SIG-M5 (cell line): ENCODE measurements around the gene IRX6.

Experiments
- DNase-seq: peaks from one replicate; lab custom pipeline; 2025; lab: John Stamatoyannopoulos, UW

The IRX6 gene

DNA sequence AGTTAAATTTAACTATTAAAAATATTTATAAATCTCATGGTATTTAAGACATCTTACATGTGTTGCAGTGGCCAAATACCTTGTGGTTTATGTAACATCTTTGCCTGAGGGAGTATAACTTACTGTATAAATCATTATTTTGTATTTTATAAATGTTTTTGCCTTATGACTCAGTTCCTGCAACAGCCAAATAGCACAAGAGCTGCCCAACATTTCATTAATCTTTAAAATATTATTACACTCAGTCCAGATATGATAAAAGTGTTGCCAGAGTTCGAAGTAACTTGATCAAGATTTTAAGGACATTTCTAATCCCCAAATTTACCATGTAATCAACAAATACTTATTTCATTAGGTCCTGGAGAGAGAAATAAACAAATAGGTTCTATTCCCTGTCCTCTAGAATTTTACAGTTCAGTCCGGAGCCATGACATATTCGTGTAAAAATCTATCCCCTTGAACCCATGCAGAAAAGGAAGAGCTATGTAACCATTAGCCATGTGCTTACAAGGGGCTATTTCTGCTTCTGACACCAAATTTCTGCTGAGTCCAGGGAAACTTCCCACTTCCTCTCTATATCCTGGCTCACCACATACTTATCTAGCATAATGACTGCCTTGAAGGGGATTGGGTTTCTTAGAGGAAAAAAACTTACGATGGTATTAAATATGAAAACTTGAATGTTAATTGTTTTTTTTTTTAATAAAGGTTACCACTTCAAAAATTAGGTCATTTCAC is 44.0 kb downstream of the IRX6 start:
- DNase-seq: no peak

- DNase-seq: no peak
Measured at GRCh38 chr16:55369151-55369550, 45.1 kb downstream of the IRX6 start.

DNA sequence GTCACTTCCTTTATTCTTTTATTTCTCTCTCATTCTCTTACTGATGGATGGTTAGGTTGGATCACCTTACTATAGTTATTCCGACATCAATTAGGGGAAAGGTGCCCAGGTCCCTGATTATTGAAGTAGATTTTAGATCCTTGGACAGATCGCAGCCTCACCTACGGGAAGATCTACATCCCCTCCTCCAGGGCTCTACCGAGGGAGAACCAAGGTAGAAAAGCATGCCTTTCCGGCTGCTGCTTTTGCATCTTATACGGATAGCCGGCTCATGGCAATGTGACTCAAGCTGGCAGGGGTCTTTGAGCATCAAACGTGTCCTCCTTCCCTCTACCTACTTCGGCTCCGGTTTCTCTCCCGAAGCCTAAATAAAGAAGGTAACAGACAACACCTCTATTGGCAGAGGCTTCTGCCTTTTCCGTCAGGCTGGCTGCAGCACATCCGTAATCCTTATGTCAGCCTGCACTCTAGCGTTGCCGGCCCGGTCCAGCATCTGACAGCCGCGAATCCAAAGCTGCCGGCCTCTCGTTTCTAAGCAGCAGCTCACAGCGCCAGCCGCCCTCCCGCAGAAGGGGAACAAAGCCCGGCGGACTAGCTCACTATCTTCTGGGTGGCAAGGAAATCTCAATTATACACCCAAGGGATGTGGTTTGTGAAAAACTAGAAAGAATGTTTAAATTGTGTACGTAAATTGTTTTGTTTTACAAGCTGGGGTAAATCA is 46.9 kb downstream of the IRX6 start:
- no peak for DNase-seq

GRCh38 chr16:55372792-55373488 is 48.9 kb downstream of the IRX6 start:
- no peak for DNase-seq

DNA sequence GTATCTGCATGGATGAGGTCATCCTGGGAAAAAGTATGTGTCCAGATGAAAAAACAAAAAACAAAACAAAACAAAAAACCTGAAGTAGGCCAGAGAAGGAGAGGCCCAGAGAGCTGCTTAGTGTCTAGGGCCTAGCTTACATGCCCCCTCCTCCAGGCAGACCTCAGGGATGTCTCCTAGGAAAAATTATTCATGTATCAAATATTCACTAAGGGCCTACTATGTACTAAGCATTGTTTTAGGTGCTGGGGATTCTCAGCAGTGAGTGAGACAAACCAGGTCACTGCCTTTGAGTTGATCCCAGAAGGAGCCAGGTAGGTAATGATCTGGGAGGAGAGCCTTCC is 49.5 kb downstream of the IRX6 start:
- DNase-seq: no peak

GRCh38 chr16:55376045-55376444 is 52.0 kb downstream of the IRX6 start:
- no peak for DNase-seq

DNA sequence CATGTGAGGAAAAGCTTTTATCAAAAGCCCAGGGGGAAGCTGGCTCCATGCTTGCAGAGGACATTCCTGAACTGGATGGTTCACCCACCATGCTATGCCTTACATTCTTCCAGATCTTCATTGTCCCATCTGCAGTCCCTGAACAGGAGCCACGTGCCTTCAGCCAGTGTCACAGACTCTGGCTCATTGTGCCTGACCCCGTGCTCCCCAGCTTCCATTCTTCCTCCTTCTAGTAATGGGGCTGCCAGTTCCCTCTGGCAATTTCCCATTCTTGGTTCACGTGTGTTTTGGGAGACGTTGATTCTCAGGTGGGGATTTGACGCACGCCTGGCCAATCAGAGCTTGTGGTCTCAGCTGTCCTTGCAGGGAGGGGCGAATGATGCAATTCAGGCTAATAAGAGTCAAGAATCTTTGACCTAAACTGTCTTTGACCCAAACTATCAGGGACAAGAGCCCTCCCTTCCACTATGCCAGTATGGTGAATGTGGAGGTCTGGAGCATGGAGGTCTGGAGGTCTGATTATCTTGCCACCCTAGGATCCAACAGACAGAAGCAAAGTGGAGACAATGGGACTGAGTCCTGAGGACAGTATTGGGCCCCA is 52.7 kb downstream of the IRX6 start:
- no peak for DNase-seq

GRCh38 chr16:55377840-55378239 is 53.8 kb downstream of the IRX6 start:
- DNase-seq: no peak

- DNase-seq: no peak
Measured at GRCh38 chr16:55378616-55379015, 54.6 kb downstream of the IRX6 start.

GRCh38 chr16:55379371-55379770 is 55.4 kb downstream of the IRX6 start:
- no peak for DNase-seq

DNA sequence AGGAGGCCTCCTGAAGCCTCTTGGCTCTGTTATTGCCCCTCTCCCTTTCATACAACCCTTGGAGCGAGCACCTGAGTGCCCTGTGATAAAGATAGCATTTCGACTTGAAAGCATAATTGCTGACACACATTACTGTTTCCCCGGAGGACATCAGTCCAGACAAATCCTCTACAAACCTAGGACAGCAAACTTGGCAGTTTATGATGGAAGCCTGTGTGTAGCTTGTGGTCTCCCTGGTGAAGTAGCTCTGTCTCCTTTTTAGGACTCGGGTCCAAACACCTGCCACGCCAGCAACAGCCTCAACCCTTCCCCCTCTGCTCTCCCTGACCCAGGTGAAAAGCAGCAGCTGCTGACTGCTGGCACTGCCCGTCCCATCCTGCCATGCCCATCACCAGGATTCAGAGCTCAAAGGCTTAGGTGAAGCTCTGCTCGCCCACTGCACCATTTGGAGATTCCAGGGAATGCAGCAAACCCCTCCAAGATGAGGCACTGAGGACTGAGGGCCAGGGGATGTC is 55.9 kb downstream of the IRX6 start:
- no peak for DNase-seq
